Progenitor cell of endocrine pancreas (in vitro differentiated cells): ENCODE measurements around the gene STEAP1B. TPM values are rescaled to one million over a fixed set of nuclear protein-coding genes. Genes with fewer than 3 reads are reported as not detected.

Source experiments
- DNase-seq: peaks from one replicate; pipeline ENCODE4 v3.0.0; 2021; ENCODE audit warnings: low spot score; ENCODE audit not compliant: unreplicated experiment
- H3K27ac Mint-ChIP-seq: 2 replicates; pipeline ENCODE4 v1.8.0; 2021; ENCODE audit warnings: mild to moderate bottlenecking, moderate library complexity, mixed read lengths
- H3K27me3 Mint-ChIP-seq: 2 replicates; pipeline ENCODE4 v1.8.0; 2021; ENCODE audit warnings: mixed read lengths
- H3K36me3 Mint-ChIP-seq: 2 replicates; pipeline ENCODE4 v1.8.0; 2022; ENCODE audit warnings: mixed read lengths; ENCODE audit not compliant: insufficient read depth
- H3K4me1 Mint-ChIP-seq: 2 replicates; pipeline ENCODE4 v1.8.0; 2021; ENCODE audit warnings: low read depth, mixed read lengths
- H3K4me3 Mint-ChIP-seq: 2 replicates; pipeline ENCODE4 v1.8.0; 2021; ENCODE audit warnings: low read depth, mild to moderate bottlenecking, moderate library complexity, mixed read lengths
- H3K9me3 Mint-ChIP-seq: 2 replicates; pipeline ENCODE4 v1.8.0; 2021; ENCODE audit warnings: low read depth, mixed read lengths
- CTCF ChIP-seq: fragments of 200-600 bp; sonication (generic); IDR thresholded peaks from one replicate; pipeline ENCODE4 v1.5.0; 2021; ENCODE audit warnings: antibody characterized with exemption, mild to moderate bottlenecking; ENCODE audit not compliant: unreplicated experiment
- total RNA-seq: library from RNA; stranded (reverse); gene quantifications from 2 replicates; pipeline ENCODE4 v1.2.1, GENCODE V29; 2021

The STEAP1B gene
- total RNA-seq, 1 donor from 2014 or later: 0.89 TPM

GRCh38 chr7:22417841-22418240 lies 82.1 kb downstream of the STEAP1B start:
- Mint-ChIP-seq H3K4me3 (no peak overlapping the region), H3K27ac (no peak overlapping the region), H3K4me1 (no peaks in the 10 kb centered on the region), H3K9me3 (no peaks in the 10 kb centered on the region), H3K36me3 (no peaks in the 10 kb centered on the region), H3K27me3 (peaks cover 7% of the 10 kb centered on the region)
- no peak for DNase-seq
- TF ChIP-seq CTCF: no peak

DNA sequence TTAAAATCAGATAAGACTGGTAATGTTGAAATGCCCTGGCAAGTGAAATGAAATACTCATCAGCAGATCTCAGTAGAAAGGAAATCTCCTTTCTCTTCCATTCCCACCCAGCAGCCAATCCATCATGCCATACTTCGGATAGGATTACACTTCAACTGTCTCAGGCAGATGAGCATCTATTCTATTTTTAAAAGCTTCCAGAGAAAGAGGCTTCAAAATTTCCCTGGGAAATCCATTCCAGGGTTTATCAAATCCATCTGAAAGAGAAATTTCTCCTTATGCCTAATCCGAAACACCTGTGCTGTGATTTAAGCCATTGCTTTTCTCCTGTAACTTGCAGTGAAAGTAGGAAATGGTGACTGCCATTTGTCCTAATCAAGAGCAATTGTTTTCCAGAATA lies 82.6 kb downstream of the STEAP1B start:
- peaks cover 7% of the 10 kb centered on the region for H3K27me3 Mint-ChIP-seq
- no peak overlapping the region for H3K27ac Mint-ChIP-seq
- no peaks in the 10 kb centered on the region for H3K9me3 Mint-ChIP-seq
- DNase-seq: no peak
- no peak overlapping the region for H3K4me3 Mint-ChIP-seq
- no peaks in the 10 kb centered on the region for H3K4me1 Mint-ChIP-seq
- H3K36me3 Mint-ChIP-seq: no peaks in the 10 kb centered on the region
- no peak for TF ChIP-seq CTCF

GRCh38 chr7:22414424-22414823 lies 85.6 kb downstream of the STEAP1B start:
- Mint-ChIP-seq H3K36me3 (no peaks in the 10 kb centered on the region), H3K4me1 (no peaks in the 10 kb centered on the region), H3K4me3 (no peak overlapping the region), H3K27ac (no peak overlapping the region), H3K27me3 (peaks cover 7% of the 10 kb centered on the region), H3K9me3 (no peaks in the 10 kb centered on the region)
- TF ChIP-seq CTCF: no peak
- DNase-seq: no peak

DNA sequence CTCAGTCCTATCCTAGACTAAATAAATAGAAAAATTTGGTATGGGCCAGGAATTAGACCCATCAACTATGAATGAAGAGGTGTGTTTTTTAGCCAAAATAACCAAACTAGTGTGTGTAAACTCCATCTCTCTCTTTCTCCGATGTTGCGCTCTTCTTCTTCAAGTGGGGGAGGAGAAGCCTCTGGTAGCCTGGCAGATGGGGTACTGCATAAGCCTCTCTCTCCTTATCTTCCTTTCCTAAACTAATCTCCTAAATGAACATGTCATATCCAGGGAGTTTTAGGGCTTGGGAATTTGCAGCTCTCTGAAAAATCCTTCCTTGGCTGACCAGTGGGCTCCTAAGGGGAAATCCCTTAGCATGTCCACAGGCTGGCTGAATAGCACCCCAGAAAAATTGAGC lies 86.8 kb downstream of the STEAP1B start:
- TF ChIP-seq CTCF: no peak
- no peaks in the 10 kb centered on the region for H3K9me3 Mint-ChIP-seq
- no peaks in the 10 kb centered on the region for H3K4me1 Mint-ChIP-seq
- H3K27me3 Mint-ChIP-seq: peaks cover 7% of the 10 kb centered on the region
- no peaks in the 10 kb centered on the region for H3K36me3 Mint-ChIP-seq
- DNase-seq: no peak
- H3K4me3 Mint-ChIP-seq: no peak overlapping the region
- no peak overlapping the region for H3K27ac Mint-ChIP-seq

- Mint-ChIP-seq H3K27ac (peak overlapping the region; percentile 30), H3K4me1 (no peaks in the 10 kb centered on the region), H3K27me3 (peaks cover 7% of the 10 kb centered on the region), H3K4me3 (no peak overlapping the region), H3K9me3 (no peaks in the 10 kb centered on the region), H3K36me3 (no peaks in the 10 kb centered on the region)
- DNase-seq: no peak
- TF ChIP-seq CTCF: no peak
Observed at GRCh38 chr7:22411977-22412693, 87.9 kb downstream of the STEAP1B start.
